HCT116 (cell line): ENCODE results near the gene IQCC. TPM values are rescaled to one million over a fixed set of nuclear protein-coding genes. Genes with fewer than 3 reads are reported as not detected.

Experiments used
- ATAC-seq: fragments of 200-7000 bp; cut with Tn5 transposase; 2 replicates; pipeline ENCODE4 v1.9.1; 2020; ENCODE audit warnings: mild to moderate bottlenecking, moderate library complexity
- BruUV-seq: library from RNA; stranded (reverse); fragments of 400-500 nt; replicated peaks from 2 replicates; lab custom pipeline; 2021; lab: Mats Ljungman, UMichigan
- CTCF ChIA-PET: fragments of 300-600 bp; sonication (Branson Sonifier 250); formaldehyde crosslinking; loops from one replicate; lab custom pipeline; 2021; ENCODE audit warnings: antibody characterized with exemption; lab: Charles Lee
- POLR2A ChIA-PET: fragments of 300-600, 350-600 bp; sonication (Branson Sonifier 250); formaldehyde crosslinking; loops from one replicate; lab custom pipeline; 2021; ENCODE audit warnings: antibody characterized with exemption; lab: Charles Lee
- RAD21 ChIA-PET, 2 experiments: fragments of 300-600 bp; sonication (Branson Sonifier 250); formaldehyde crosslinking; loops; one replicate each; lab custom pipeline; 2023; ENCODE audit warnings: low total read pairs in 2 of 2; ENCODE audit not compliant: uncharacterized antibody in 2 of 2, unreplicated experiment in 2 of 2, low non-redundant PET in 1 of 2; lab: Charles Lee
- DNase-seq: peaks from one replicate; pipeline ENCODE4 v3.0.0-alpha.2; 2010; ENCODE audit warnings: low read depth, low spot score
- H2AFZ ChIP-seq: fragments of 200-600 bp; shearing (Covaris generic), sonication (generic); 2 replicates; pipeline ENCODE4 v1.6.1; 2017; ENCODE audit warnings: low read depth, mixed run types, mixed read lengths, antibody characterized with exemption, low read length; ENCODE audit not compliant: poor library complexity, severe bottlenecking
- H3K27ac ChIP-seq: 2 replicates; pipeline ENCODE4 v1.5.1; 2012; ENCODE audit warnings: low read depth, low read length
- H3K27me3 ChIP-seq: fragments of 200-600 bp; sonication (generic); 2 replicates; pipeline ENCODE4 v1.6.1; 2016; ENCODE audit warnings: mixed run types, low read length, mixed read lengths; ENCODE audit not compliant: insufficient read depth
- H3K36me3 ChIP-seq, 2 experiments: fragments of 200-500 bp in 1 of 2; fragments of 200-600 bp in 1 of 2; sonication (Bioruptor generic) in 1 of 2; sonication (generic) in 1 of 2; 2 replicates each; pipeline versions ENCODE4 v1.5.1 to v1.6.1; 2014 to 2016; ENCODE audit warnings: low read length in 2 of 2, inconsistent platforms in 1 of 2, mixed read lengths in 1 of 2, mixed run types in 1 of 2; ENCODE audit not compliant: insufficient read depth in 2 of 2, control insufficient read depth in 1 of 2
- H3K4me1 ChIP-seq, 2 experiments: fragments of 200-600 bp in 1 of 2; sonication (generic) in 1 of 2; 2 replicates each; pipeline versions ENCODE4 v1.5.1 to v1.6.1; 2012 to 2017; ENCODE audit warnings: low read length in 2 of 2, inconsistent platforms in 1 of 2, mild to moderate bottlenecking in 1 of 2, mixed read lengths in 1 of 2, mixed run types in 1 of 2, moderate library complexity in 1 of 2; ENCODE audit not compliant: insufficient read depth in 2 of 2, control insufficient read depth in 1 of 2
- H3K4me2 ChIP-seq: fragments of 200-600 bp; sonication (generic); 2 replicates; pipeline ENCODE4 v1.6.1; 2017; ENCODE audit warnings: mixed run types, low read length, mixed read lengths
- H3K4me3 ChIP-seq, 2 experiments: fragments of 200-600 bp in 1 of 2; sonication (generic) in 1 of 2; replicated peaks in 1 of 2; 2 replicates each; pipeline ENCODE4 v1.5.1; 2011 to 2016; ENCODE audit warnings: low read length in 2 of 2, control low read depth in 1 of 2, low read depth in 1 of 2, mild to moderate bottlenecking in 1 of 2, mixed read lengths in 1 of 2, mixed run types in 1 of 2
- H3K79me2 ChIP-seq: fragments of 200-600 bp; sonication (generic); 2 replicates; pipeline ENCODE4 v1.6.1; 2017; ENCODE audit warnings: mild to moderate bottlenecking, mixed run types, low read length, moderate library complexity, mixed read lengths; ENCODE audit not compliant: insufficient read depth
- H3K9ac ChIP-seq: fragments of 200-600 bp; sonication (generic); 2 replicates; pipeline ENCODE4 v1.6.1; 2016; ENCODE audit warnings: low read length, mixed read lengths
- H3K9me2 ChIP-seq: fragments of 200-600 bp; sonication (generic), shearing (Covaris generic); 2 replicates; pipeline ENCODE4 v1.6.1; 2017; ENCODE audit warnings: mixed run types, mild to moderate bottlenecking, moderate library complexity; ENCODE audit not compliant: insufficient read depth
- H3K9me3 ChIP-seq, 2 experiments: fragments of 200-500 bp in 1 of 2; fragments of 200-600 bp in 1 of 2; sonication (Bioruptor generic) in 1 of 2; sonication (generic) in 1 of 2; 2 replicates each; pipeline ENCODE4 v1.6.1; 2014 to 2017; ENCODE audit warnings: low read length in 2 of 2, mixed read lengths in 2 of 2, inconsistent platforms in 1 of 2, low read depth in 1 of 2, mild to moderate bottlenecking in 1 of 2, mixed run types in 1 of 2, moderate library complexity in 1 of 2; ENCODE audit not compliant: control insufficient read depth in 1 of 2, insufficient read depth in 1 of 2
- H4K20me1 ChIP-seq: fragments of 200-600 bp; sonication (generic), shearing (Covaris generic); 2 replicates; pipeline ENCODE4 v1.6.1; 2017; ENCODE audit warnings: mixed run types, mild to moderate bottlenecking, moderate library complexity; ENCODE audit not compliant: insufficient read depth
- ATF3 ChIP-seq: IDR thresholded peaks from 2 replicates; pipeline ENCODE4 v1.6.1; 2012
- CBX3 ChIP-seq: IDR thresholded peaks from 2 replicates; pipeline ENCODE4 v1.6.1; 2012; ENCODE audit warnings: low read depth
- EGR1 ChIP-seq: IDR thresholded peaks from 2 replicates; pipeline ENCODE4 v1.6.1; 2012; ENCODE audit warnings: low read depth
- ELF1 ChIP-seq: IDR thresholded peaks from 2 replicates; pipeline ENCODE4 v1.6.1; 2012; ENCODE audit warnings: low read depth, borderline replicate concordance
- EZH2 ChIP-seq: fragments of 200-600 bp; sonication (generic); IDR thresholded peaks from 2 replicates; pipeline ENCODE4 v1.6.1; 2017; ENCODE audit warnings: antibody characterized with exemption, mixed run types
- EZH2phosphoT487 ChIP-seq: fragments of 200-600 bp; IDR thresholded peaks from 2 replicates; pipeline ENCODE4 v1.6.1; 2018; ENCODE audit warnings: antibody characterized with exemption, borderline replicate concordance
- FOSL1 ChIP-seq: IDR thresholded peaks from 2 replicates; pipeline ENCODE4 v1.6.1; 2012; ENCODE audit warnings: low read depth
- JUND ChIP-seq: IDR thresholded peaks from 2 replicates; pipeline ENCODE4 v1.6.1; 2012
- POLR2A ChIP-seq: IDR thresholded peaks from 2 replicates; pipeline ENCODE4 v1.7.0; 2011; ENCODE audit warnings: borderline replicate concordance; ENCODE audit not compliant: insufficient read depth, insufficient read length; ENCODE audit errors: extremely low read depth
- POLR2AphosphoS5 ChIP-seq: IDR thresholded peaks from 2 replicates; pipeline ENCODE4 v1.6.1; 2011; ENCODE audit warnings: mild to moderate bottlenecking, low read depth, low read length, moderate library complexity
- RAD21 ChIP-seq: IDR thresholded peaks from 2 replicates; pipeline ENCODE4 v1.6.1; 2012; ENCODE audit warnings: low read depth, mild to moderate bottlenecking
- SIN3A ChIP-seq: IDR thresholded peaks from 2 replicates; pipeline ENCODE4 v1.6.1; 2012; ENCODE audit warnings: low read depth
- SP1 ChIP-seq: IDR thresholded peaks from 2 replicates; pipeline ENCODE4 v1.6.1; 2012; ENCODE audit warnings: low read depth
- SRF ChIP-seq: IDR thresholded peaks from 2 replicates; pipeline ENCODE4 v1.6.1; 2012; ENCODE audit warnings: low read depth
- TCF7L2 ChIP-seq: IDR thresholded peaks from 2 replicates; pipeline ENCODE4 v1.7.0; 2011; ENCODE audit warnings: borderline replicate concordance, inconsistent platforms; ENCODE audit not compliant: insufficient read depth, insufficient read length; ENCODE audit errors: extremely low read depth
- ZBTB33 ChIP-seq: IDR thresholded peaks from 2 replicates; pipeline ENCODE4 v1.6.1; 2011; ENCODE audit warnings: mild to moderate bottlenecking, low read length, moderate library complexity; ENCODE audit not compliant: insufficient replicate concordance; ENCODE audit errors: extremely low read depth
- ZFX ChIP-seq: fragments of 450-650 bp; IDR thresholded peaks from 2 replicates; pipeline ENCODE4 v1.6.1; 2017
- intact Hi-C: fragments of 100-400 bp; cut with micrococcal nuclease; formaldehyde crosslinking; loops from 2 replicates; pipeline ENCODE4 v1.10.0; 2022
- total RNA-seq: library from RNA; stranded (reverse); gene quantifications from one replicate; pipeline ENCODE4 v1.2.1, GENCODE V29; 2021; ENCODE audit not compliant: unreplicated experiment
- TF ChIP-seq, protein P1 (sequence below): IDR thresholded peaks from 2 replicates; pipeline ENCODE4 v1.6.1; 2012; ENCODE audit warnings: low read depth
- TF ChIP-seq, protein P2 (sequence below), 3 experiments: fragments of 200-600 bp in 1 of 3; sonication (generic) in 1 of 3; IDR thresholded peaks in 2 of 3; conservative IDR thresholded peaks in 1 of 3; 2 replicates each; pipeline ENCODE4 v1.5.1; 2012 to 2017; ENCODE audit warnings: low read depth in 2 of 3, low read length in 2 of 3, antibody characterized with exemption in 1 of 3, borderline replicate concordance in 1 of 3, control low read depth in 1 of 3, mild to moderate bottlenecking in 1 of 3, mixed read lengths in 1 of 3, mixed run types in 1 of 3, moderate library complexity in 1 of 3; ENCODE audit not compliant: insufficient read depth in 1 of 3

IQCC gene
- total RNA-seq, 1 experiment from 2014 or later, result 4.7 TPM

GRCh38 chr1:32250893-32251716 lies 45.6 kb downstream of the IQCC start, which contains the start of gene LCK:
LCK (plus strand) TSS chr1:32251265; CDS start chr1:32274330, 23,065 bp downstream.
- no peak for TF ChIP-seq EZH2phosphoT487
- TF ChIP-seq POLR2AphosphoS5, result no peak
- no peak for TF ChIP-seq RAD21
- TF ChIP-seq SRF, result no peak
- TF ChIP-seq ZFX, result no peak
- no peak for TF ChIP-seq ATF3
- no peak for TF ChIP-seq POLR2A
- TF ChIP-seq CBX3, result no peak
- TF ChIP-seq TCF7L2, result no peak
- no peak for TF ChIP-seq SIN3A
- no peak for TF ChIP-seq JUND
- TF ChIP-seq FOSL1, result no peak
- TF ChIP-seq, protein P1, sequence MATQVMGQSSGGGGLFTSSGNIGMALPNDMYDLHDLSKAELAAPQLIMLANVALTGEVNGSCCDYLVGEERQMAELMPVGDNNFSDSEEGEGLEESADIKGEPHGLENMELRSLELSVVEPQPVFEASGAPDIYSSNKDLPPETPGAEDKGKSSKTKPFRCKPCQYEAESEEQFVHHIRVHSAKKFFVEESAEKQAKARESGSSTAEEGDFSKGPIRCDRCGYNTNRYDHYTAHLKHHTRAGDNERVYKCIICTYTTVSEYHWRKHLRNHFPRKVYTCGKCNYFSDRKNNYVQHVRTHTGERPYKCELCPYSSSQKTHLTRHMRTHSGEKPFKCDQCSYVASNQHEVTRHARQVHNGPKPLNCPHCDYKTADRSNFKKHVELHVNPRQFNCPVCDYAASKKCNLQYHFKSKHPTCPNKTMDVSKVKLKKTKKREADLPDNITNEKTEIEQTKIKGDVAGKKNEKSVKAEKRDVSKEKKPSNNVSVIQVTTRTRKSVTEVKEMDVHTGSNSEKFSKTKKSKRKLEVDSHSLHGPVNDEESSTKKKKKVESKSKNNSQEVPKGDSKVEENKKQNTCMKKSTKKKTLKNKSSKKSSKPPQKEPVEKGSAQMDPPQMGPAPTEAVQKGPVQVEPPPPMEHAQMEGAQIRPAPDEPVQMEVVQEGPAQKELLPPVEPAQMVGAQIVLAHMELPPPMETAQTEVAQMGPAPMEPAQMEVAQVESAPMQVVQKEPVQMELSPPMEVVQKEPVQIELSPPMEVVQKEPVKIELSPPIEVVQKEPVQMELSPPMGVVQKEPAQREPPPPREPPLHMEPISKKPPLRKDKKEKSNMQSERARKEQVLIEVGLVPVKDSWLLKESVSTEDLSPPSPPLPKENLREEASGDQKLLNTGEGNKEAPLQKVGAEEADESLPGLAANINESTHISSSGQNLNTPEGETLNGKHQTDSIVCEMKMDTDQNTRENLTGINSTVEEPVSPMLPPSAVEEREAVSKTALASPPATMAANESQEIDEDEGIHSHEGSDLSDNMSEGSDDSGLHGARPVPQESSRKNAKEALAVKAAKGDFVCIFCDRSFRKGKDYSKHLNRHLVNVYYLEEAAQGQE, result no peak
- no peak for TF ChIP-seq ELF1
- no peak for TF ChIP-seq EGR1
- TF ChIP-seq, protein P2, sequence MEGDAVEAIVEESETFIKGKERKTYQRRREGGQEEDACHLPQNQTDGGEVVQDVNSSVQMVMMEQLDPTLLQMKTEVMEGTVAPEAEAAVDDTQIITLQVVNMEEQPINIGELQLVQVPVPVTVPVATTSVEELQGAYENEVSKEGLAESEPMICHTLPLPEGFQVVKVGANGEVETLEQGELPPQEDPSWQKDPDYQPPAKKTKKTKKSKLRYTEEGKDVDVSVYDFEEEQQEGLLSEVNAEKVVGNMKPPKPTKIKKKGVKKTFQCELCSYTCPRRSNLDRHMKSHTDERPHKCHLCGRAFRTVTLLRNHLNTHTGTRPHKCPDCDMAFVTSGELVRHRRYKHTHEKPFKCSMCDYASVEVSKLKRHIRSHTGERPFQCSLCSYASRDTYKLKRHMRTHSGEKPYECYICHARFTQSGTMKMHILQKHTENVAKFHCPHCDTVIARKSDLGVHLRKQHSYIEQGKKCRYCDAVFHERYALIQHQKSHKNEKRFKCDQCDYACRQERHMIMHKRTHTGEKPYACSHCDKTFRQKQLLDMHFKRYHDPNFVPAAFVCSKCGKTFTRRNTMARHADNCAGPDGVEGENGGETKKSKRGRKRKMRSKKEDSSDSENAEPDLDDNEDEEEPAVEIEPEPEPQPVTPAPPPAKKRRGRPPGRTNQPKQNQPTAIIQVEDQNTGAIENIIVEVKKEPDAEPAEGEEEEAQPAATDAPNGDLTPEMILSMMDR (IDR thresholded peaks at IDR 0.05 in 2 of 3, conservative IDR thresholded peaks at IDR 0.05 in 1 of 3; ENCODE audit: borderline replicate concordance in 1 of 3, insufficient read depth in 1 of 3, low read depth in 2 of 3, low read length in 2 of 3), result no peak
- TF ChIP-seq SP1, result no peak
- no peak for TF ChIP-seq ZBTB33
- TF ChIP-seq EZH2, result no peak
- TF ChIP-seq, all 23 proteins: peak for 0
- ChIA-PET CTCF (no interaction called here), POLR2A (no interaction called here), RAD21 (no interaction called here)
- H3K4me2 ChIP-seq, result no peak within 1 kb of the TSS
- no peak within 1 kb of the TSS for H2AFZ ChIP-seq
- intact Hi-C loops, result no loop called here
- no TSS peak for BruUV-seq
- no peaks in the 10 kb centered on the region for H3K79me2 ChIP-seq
- no peaks in the 10 kb centered on the region for H3K36me3 ChIP-seq
- no peak within 1 kb of the TSS for H3K9ac ChIP-seq
- H3K4me3 ChIP-seq, result no peak within 1 kb of the TSS
- no peaks in the 10 kb centered on the region for H4K20me1 ChIP-seq
- no peaks in the 10 kb centered on the region for H3K9me2 ChIP-seq
- H3K4me1 ChIP-seq, result peaks cover 0 to 16% of the 10 kb centered on the region in 2 experiments; a peak in 3 of 4 replicates
- DNase-seq (no peak), ATAC-seq (no peak)
- H3K27ac ChIP-seq, result no peak within 1 kb of the TSS
- no peaks in the 10 kb centered on the region for H3K9me3 ChIP-seq
- H3K27me3 ChIP-seq, result no peaks in the 10 kb centered on the region
